Lung (tissue), 12 donors: ENCODE results near the gene COLQ. TPM values are rescaled to one million over a fixed set of nuclear protein-coding genes. Genes with fewer than 3 reads are reported as not detected.

Experiments used
- ATAC-seq: fragments of 200-7000 bp; cut with Tn5 transposase; one replicate; pipeline ENCODE4 v1.9.1; 2020; ENCODE audit warnings: moderate number of reproducible peaks; ENCODE audit not compliant: insufficient read depth, low FRiP score
- DNase-seq, 3 donors: peaks; one replicate each; pipeline ENCODE4 v3.0.0-alpha.2; 2013 to 2017
- H3K27ac ChIP-seq, 2 donors: one replicate each; pipeline ENCODE4 v1.5.1; 2013; ENCODE audit warnings: mild to moderate bottlenecking in 2 of 2, moderate library complexity in 2 of 2, control low read depth in 1 of 2, inconsistent platforms in 1 of 2, low read depth in 1 of 2, low read length in 1 of 2
- H3K27me3 ChIP-seq, 3 donors: one replicate each; pipeline ENCODE4 v1.5.1; 2013; ENCODE audit warnings: low read length in 2 of 3; ENCODE audit not compliant: control insufficient read depth in 3 of 3, insufficient read depth in 3 of 3
- H3K36me3 ChIP-seq, 4 donors: one replicate each; pipeline ENCODE4 v1.5.1; 2013; ENCODE audit warnings: low read length in 4 of 4, mild to moderate bottlenecking in 1 of 4, moderate library complexity in 1 of 4; ENCODE audit not compliant: control insufficient read depth in 4 of 4, insufficient read depth in 4 of 4
- H3K4me1 ChIP-seq, 5 donors: one replicate each; pipeline ENCODE4 v1.5.1; 2013; ENCODE audit warnings: low read length in 5 of 5, mild to moderate bottlenecking in 2 of 5, moderate library complexity in 1 of 5; ENCODE audit not compliant: control insufficient read depth in 5 of 5, insufficient read depth in 5 of 5
- H3K4me3 ChIP-seq: one replicate; pipeline ENCODE4 v1.5.1; 2013; ENCODE audit warnings: mild to moderate bottlenecking, control low read depth, moderate library complexity
- H3K9ac ChIP-seq, 2 donors: one replicate each; pipeline ENCODE4 v1.5.1; 2013; ENCODE audit warnings: low read length in 2 of 2, control low read depth in 1 of 2; ENCODE audit not compliant: insufficient read depth in 1 of 2
- H3K9me3 ChIP-seq, 4 donors: one replicate each; pipeline ENCODE4 v1.5.1; 2013; ENCODE audit warnings: low read length in 3 of 4, mild to moderate bottlenecking in 1 of 4, moderate library complexity in 1 of 4; ENCODE audit not compliant: control insufficient read depth in 4 of 4, insufficient read depth in 3 of 4
- WGBS, 2 donors: extraction: QIAGEN DNeasy Blood & Tissue Kit; methylation state at CpG; one replicate each; pipeline ENCODE4 v1.1.7; 2013; 5-methylcytosine and 5-hydroxymethylcytosine counted together
- polyA plus RNA-seq, 2 donors: library from polyadenylated mRNA; stranded (reverse); fragments of 200-250 nt; gene quantifications; one replicate each; pipeline ENCODE4 v1.2.1, GENCODE V29; 2013
- total RNA-seq, 2 donors: library from RNA; depleted of rRNA in 1 of 2; stranded (reverse); fragments of >200 nt in 1 of 2; gene quantifications; one replicate each; pipeline ENCODE4 v1.2.1, GENCODE V29; 2014 to 2021
- TF ChIP-seq, protein P1 (sequence below): IDR thresholded peaks from 2 replicates; pipeline ENCODE4 v1.5.1; 2012; ENCODE audit warnings: mild to moderate bottlenecking; ENCODE audit errors: control extremely low read depth, extremely low read depth
- donor health status: control.
- donor health status: control.
- donor health status: Bipolar disorder and iron deficiency.
- donor health status: healthy.
- donor health status: DM: yes; HTN: yes; CAD: no.

The COLQ gene
- total and polyA plus RNA-seq, 4 donors = 0.90 to 5.1 (median 1.9) TPM

DNA sequence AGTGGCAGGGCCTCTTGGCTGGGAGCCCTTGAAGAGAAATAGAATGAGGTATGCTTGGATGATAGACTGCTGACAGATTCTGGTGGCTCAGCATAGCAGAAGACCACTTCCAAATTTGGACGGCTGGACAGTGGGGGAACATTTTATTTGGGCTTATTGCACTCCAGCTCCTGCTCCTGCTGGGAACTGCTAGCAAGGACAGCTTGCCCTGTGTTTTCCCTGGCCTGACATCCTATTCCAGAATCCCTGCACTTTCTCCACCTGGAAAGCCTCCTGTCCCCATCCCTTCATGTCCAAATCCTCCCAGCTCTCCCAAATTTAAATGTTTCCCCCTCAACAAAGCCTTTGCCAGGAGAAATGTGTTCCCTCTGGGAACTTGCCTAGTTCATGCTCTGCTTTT is 9.8 kb upstream of the COLQ start:
- H3K4me3 ChIP-seq = no peak overlapping the region
- H3K27me3 ChIP-seq = no peaks in the 10 kb centered on the region
- no peak overlapping the region for H3K27ac ChIP-seq
- DNase-seq = no peak
- H3K9ac ChIP-seq = no peak overlapping the region
- H3K36me3 ChIP-seq = peaks cover 0 to 2% (median 0%) of the 10 kb centered on the region in 4 donors
- WGBS, 2 donors = 81 to 92% methylated on average over 1 of the region's 1 CpG
- no peak for ATAC-seq
- no peaks in the 10 kb centered on the region for H3K9me3 ChIP-seq
- TF ChIP-seq, protein P1, sequence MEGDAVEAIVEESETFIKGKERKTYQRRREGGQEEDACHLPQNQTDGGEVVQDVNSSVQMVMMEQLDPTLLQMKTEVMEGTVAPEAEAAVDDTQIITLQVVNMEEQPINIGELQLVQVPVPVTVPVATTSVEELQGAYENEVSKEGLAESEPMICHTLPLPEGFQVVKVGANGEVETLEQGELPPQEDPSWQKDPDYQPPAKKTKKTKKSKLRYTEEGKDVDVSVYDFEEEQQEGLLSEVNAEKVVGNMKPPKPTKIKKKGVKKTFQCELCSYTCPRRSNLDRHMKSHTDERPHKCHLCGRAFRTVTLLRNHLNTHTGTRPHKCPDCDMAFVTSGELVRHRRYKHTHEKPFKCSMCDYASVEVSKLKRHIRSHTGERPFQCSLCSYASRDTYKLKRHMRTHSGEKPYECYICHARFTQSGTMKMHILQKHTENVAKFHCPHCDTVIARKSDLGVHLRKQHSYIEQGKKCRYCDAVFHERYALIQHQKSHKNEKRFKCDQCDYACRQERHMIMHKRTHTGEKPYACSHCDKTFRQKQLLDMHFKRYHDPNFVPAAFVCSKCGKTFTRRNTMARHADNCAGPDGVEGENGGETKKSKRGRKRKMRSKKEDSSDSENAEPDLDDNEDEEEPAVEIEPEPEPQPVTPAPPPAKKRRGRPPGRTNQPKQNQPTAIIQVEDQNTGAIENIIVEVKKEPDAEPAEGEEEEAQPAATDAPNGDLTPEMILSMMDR = no peak
- H3K4me1 ChIP-seq = peaks cover 0 to 9% (median 2%) of the 10 kb centered on the region in 5 donors

DNA sequence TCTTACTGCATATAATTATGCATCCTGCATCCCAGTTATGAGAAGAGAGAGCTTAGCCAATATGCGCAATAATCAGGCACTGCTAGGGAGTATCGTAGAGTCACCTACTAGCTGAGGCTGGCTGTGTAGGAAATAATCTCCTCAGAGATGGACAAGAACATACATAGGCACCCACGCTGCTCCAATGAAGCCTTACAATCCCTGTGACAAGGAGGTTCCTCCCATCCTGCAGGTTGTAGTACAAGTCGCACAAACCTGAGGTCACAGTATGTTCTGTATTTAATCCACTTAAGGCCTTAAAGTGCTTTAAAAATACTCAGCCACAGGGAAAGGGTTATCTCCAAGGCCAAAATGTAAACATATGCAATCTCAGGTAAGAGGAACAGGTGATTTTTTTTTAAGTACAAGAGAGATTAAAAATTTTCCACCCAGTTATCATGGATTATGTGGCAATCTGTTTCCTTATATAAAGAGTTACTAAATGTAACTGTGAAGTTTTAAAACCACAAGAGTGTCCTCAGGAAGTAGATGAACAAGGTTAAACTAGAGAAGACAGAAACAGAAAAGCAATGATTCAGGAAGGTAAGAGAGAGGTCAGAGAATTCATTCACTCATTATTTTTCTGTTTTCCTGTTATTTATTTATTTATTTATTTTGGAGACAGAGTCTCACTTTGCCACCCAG is 7.5 kb upstream of the COLQ start:
- WGBS, 2 donors = 72% methylated on average over 4 of the region's 4 CpGs
- no peaks in the 10 kb centered on the region for H3K27me3 ChIP-seq
- TF ChIP-seq, protein P1 = no peak
- H3K27ac ChIP-seq = peak overlapping the region in 1 of 2 donors; percentile 90
- H3K9ac ChIP-seq = no peak overlapping the region
- H3K4me3 ChIP-seq = no peak overlapping the region
- ATAC-seq (peak; percentile 70), DNase-seq (peak in 1 of 3 donors; percentile 21)
- H3K36me3 ChIP-seq = no peaks in the 10 kb centered on the region
- H3K9me3 ChIP-seq = no peaks in the 10 kb centered on the region
- peaks cover 0 to 9% (median 2%) of the 10 kb centered on the region in 5 donors for H3K4me1 ChIP-seq

DNA sequence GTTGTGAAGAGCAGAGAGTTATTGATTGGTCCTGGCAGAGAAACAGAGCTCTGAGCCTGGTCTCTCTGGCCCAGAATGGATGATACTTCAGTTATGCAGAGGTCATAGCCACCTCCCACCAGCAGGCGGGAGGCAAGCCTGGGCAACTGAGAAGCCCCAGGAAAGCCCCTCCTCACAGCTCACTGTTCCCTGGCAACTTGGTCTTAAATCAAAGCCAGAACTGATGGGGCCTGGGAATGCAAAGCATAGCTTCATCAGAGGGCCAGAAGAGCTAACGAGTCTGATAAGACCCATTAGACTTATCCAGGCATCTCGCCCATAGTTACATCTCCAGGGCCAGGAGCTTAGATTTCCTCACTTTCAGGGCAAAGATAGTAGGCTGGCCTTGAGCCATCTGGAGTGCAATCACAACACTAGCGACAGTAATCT is 5.5 kb upstream of the COLQ start:
- Histone ChIP-seq H3K4me1 (peaks cover 0 to 21% (median 3%) of the 10 kb centered on the region in 5 donors), H3K9ac (no peak overlapping the region), H3K4me3 (no peak overlapping the region), H3K27me3 (no peaks in the 10 kb centered on the region), H3K9me3 (no peaks in the 10 kb centered on the region), H3K27ac (no peak overlapping the region), H3K36me3 (no peaks in the 10 kb centered on the region)
- no peak for ATAC-seq
- 74 to 80% methylated on average over 4 of the region's 4 CpGs for WGBS, 2 donors
- TF ChIP-seq, protein P1 = no peak
- peak; percentile 77 to 92 (median 86) for DNase-seq
